Right atrium auricular region (tissue), 2 donors: ENCODE results near the gene TSPAN31. TPM values are rescaled to one million over a fixed set of nuclear protein-coding genes. Genes with fewer than 3 reads are reported as not detected.

Source experiments
- DNase-seq: peaks from one replicate; pipeline ENCODE4 v3.0.0-alpha.2; 2019; ENCODE audit warnings: low spot score
- H3K27ac ChIP-seq, 2 donors: fragments of 200-600 bp; sonication (generic); 1 replicate in 1 of 2; 2 replicates in 1 of 2; pipeline ENCODE4 v1.5.1; 2016 to 2019
- H3K27me3 ChIP-seq, 2 donors: fragments of 200-600 bp; sonication (generic); one replicate each; pipeline versions ENCODE4 v1.5.1 to v1.6.0; 2017 to 2019
- H3K36me3 ChIP-seq: fragments of 200-600 bp; sonication (generic); one replicate; pipeline ENCODE4 v1.5.1; 2016
- H3K4me1 ChIP-seq, 2 donors: fragments of 200-600 bp; sonication (generic); one replicate each; pipeline versions ENCODE4 v1.5.1 to v1.6.0; 2017 to 2019
- H3K4me3 ChIP-seq, 2 donors: fragments of 200-600 bp; sonication (generic); 1 replicate in 1 of 2; 2 replicates in 1 of 2; pipeline ENCODE4 v1.5.1; 2017 to 2019; ENCODE audit warnings: mild to moderate bottlenecking in 1 of 2, moderate library complexity in 1 of 2
- H3K9me3 ChIP-seq, 2 donors: fragments of 200-600 bp; sonication (generic); one replicate each; pipeline ENCODE4 v1.5.1; 2019
- total RNA-seq, 2 donors: library from RNA; depleted of rRNA; stranded (reverse); fragments of >200 nt; gene quantifications; one replicate each; pipeline ENCODE4 v1.1.0, GENCODE V29; 2016
- TF ChIP-seq, protein P1 (sequence below), 2 donors: fragments of 200-600 bp; sonication (generic); IDR thresholded peaks; one replicate each; pipeline ENCODE4 v1.5.1; 2019; ENCODE audit warnings: antibody characterized with exemption in 2 of 2

Gene TSPAN31
- total RNA-seq, 2 donors from 2014 or later, result 50.3 to 59.6 TPM

DNA sequence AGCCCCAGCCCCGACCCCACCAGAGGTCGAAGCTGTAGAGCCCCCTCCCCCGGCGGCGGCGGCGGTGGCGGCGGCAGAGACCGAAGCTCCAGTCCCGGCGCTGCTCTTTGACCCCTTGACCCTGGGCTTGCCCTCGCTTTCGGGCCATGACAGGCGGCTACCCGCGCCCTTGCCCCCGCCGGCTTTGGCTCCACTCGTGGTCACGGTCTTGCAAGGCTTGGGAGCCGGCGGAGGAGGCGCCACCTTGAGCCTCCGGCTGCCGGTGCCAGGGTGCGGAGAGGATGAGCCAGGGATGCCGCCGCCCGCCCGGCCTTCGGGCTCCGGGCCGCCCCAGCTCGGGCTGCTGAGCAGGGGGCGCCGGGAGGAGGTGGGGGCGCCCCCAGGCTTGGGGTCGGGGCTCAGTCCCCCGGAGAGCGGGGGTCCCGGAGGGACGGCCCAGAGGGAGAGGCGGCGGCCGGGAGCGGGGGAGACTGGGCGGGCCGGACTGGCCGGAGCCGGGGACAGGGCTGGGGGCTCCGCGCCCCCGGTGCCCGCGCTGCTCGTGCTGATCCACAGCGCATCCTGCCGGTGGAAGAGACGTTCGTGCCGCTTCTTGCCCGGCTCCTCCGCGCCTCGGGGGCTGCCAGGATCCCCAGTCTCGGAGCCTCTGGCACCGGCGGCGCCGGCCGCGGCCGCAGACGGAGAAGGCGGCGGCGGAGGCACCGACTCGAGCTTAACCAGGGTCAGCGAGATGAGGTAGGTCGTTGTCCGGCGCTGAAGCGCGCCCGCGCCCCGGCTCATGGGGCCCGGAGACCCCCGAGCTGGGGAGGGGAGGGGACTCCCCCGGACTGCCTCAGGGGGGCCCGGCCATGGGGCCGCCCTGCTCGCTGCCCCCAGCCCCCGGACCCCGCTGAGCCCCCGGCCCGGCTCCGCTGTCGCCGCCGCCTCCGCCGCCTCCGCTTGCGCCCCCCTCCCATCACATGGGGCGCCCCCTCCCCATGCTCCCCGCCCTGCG lies 7.1 kb upstream of the TSPAN31 start:
- peaks cover 0 to 41% of the 10 kb centered on the region in 2 donors for H3K4me1 ChIP-seq
- DNase-seq, result no peak
- no peaks in the 10 kb centered on the region for H3K9me3 ChIP-seq
- TF ChIP-seq, protein P1, sequence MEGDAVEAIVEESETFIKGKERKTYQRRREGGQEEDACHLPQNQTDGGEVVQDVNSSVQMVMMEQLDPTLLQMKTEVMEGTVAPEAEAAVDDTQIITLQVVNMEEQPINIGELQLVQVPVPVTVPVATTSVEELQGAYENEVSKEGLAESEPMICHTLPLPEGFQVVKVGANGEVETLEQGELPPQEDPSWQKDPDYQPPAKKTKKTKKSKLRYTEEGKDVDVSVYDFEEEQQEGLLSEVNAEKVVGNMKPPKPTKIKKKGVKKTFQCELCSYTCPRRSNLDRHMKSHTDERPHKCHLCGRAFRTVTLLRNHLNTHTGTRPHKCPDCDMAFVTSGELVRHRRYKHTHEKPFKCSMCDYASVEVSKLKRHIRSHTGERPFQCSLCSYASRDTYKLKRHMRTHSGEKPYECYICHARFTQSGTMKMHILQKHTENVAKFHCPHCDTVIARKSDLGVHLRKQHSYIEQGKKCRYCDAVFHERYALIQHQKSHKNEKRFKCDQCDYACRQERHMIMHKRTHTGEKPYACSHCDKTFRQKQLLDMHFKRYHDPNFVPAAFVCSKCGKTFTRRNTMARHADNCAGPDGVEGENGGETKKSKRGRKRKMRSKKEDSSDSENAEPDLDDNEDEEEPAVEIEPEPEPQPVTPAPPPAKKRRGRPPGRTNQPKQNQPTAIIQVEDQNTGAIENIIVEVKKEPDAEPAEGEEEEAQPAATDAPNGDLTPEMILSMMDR (IDR thresholded peaks at IDR 0.05), result peak in 1 of 2 donors; percentile 49
- peak overlapping the region; percentile 34 to 49 for H3K4me3 ChIP-seq
- H3K27me3 ChIP-seq, result peaks cover 16 to 29% of the 10 kb centered on the region in 2 donors
- peak overlapping the region; percentile 23 to 33 for H3K27ac ChIP-seq
- no peaks in the 10 kb centered on the region for H3K36me3 ChIP-seq

DNA sequence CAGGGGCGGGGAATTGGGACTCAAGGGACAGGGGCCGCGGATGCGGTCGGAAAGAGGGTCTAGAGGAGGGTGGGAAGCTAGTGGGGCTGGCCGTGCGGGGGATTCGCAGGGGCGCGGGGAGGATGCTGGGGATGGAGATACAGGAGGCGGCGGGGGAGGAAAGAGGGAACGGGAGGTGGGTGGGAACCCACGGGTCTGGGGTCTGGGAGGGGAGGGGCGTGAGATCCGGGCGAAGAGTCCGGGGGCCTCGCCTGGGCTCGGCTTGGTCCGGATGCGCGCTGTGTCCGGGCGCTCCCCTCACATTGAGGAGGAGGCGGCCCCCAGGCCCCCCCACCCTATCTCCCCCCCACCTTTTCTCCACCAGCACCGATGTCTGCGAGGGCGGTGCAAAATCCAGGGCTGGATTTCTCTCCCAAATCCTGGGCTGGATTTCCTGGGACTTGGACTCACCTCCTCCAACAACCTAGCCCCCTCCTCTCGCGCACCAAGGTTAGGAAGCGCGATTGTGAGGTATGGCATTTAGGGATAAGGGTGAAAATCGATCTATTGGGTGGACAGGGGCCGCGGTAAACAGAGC lies 6.1 kb upstream of the TSPAN31 start, which contains the start of gene AGAP2:
Gene AGAP2, minus strand, starts transcription at position 82 of the 577 bp plus-strand sequence. CDS start 496 bp downstream, outside the sequence.
- TF ChIP-seq, protein P1 (IDR thresholded peaks at IDR 0.05), result no peak
- Histone ChIP-seq H3K9me3 (no peaks in the 10 kb centered on the region), H3K4me3 (peak within 1 kb of the TSS; percentile 34 to 49), H3K4me1 (peaks cover 0 to 41% of the 10 kb centered on the region in 2 donors), H3K27ac (peak within 1 kb of the TSS; percentile 23 to 33), H3K27me3 (peaks cover 16 to 29% of the 10 kb centered on the region in 2 donors), H3K36me3 (no peaks in the 10 kb centered on the region)
- DNase-seq, result no peak

DNA sequence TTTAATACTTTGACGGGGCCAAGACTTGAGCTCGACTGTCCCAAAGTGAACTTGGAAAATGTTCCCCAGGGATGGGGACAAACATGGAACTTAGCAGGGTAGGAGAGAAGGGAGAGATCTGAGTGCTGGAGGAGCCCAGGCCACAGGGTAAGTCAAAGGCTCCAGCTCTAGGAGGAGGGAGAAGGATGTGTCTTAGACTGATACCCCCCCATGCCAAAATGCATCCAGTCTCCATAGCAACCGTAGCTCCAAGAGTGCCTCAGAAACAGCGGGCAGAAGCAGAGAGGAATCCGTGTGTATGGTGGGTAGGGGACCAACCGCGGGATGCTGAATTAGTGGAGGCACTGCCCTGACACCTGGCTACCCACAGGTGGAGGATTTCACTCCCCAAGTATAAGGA lies 5.5 kb upstream of the TSPAN31 start:
- H3K4me1 ChIP-seq, result peaks cover 0 to 47% of the 10 kb centered on the region in 2 donors
- no peak overlapping the region for H3K27ac ChIP-seq
- peaks cover 16 to 29% of the 10 kb centered on the region in 2 donors for H3K27me3 ChIP-seq
- TF ChIP-seq, protein P1 (IDR thresholded peaks at IDR 0.05), result no peak
- no peaks in the 10 kb centered on the region for H3K36me3 ChIP-seq
- DNase-seq, result no peak
- no peaks in the 10 kb centered on the region for H3K9me3 ChIP-seq
- H3K4me3 ChIP-seq, result no peak overlapping the region

GRCh38 chr12:57739914-57740538 lies 4.8 kb upstream of the TSPAN31 start:
- Histone ChIP-seq H3K27ac (no peak overlapping the region), H3K36me3 (no peaks in the 10 kb centered on the region), H3K9me3 (no peaks in the 10 kb centered on the region), H3K4me1 (peaks cover 0 to 48% of the 10 kb centered on the region in 2 donors), H3K4me3 (no peak overlapping the region), H3K27me3 (peaks cover 16 to 29% of the 10 kb centered on the region in 2 donors)
- TF ChIP-seq, protein P1 (IDR thresholded peaks at IDR 0.05), result no peak
- DNase-seq, result no peak

DNA sequence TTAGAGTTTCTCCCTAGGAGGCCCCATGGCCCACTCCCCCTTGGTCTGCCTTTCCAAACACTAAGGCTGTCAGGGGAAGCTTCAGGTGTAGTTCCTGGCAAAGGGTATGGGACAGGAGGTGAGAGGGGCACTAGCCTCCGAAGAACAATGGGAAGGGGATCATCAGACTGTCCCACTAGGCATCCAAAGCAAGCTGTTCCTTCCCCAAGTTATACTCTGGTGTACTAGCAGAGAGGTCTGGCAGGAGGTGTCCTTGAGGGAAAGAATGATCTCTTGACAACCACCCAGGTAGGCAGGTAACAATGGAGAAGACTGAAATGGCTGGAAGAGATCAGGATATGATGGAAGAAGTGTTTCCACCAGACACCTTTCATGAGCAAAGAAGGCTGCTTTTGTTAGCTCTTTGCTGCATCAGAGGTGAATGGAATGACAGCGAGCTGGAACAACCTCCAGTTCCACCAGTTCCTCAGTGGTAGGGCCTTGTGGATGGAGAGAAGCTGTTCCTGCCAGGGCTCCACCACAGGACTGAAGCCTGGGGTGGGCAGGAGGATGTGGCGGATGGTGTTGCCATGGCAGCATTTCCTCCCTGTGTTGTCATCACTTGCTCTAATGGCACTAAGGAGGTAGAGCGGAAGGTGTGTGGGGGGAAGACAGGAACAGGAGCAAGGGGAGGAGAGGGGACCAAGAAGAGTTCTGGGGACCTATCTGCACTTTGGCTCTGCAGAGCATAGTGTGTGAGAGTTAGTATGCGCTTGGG lies 4.0 kb upstream of the TSPAN31 start:
- Histone ChIP-seq H3K27ac (no peak overlapping the region), H3K4me1 (peaks cover 0 to 46% of the 10 kb centered on the region in 2 donors), H3K4me3 (no peak overlapping the region), H3K27me3 (peaks cover 11 to 29% of the 10 kb centered on the region in 2 donors), H3K9me3 (no peaks in the 10 kb centered on the region), H3K36me3 (no peaks in the 10 kb centered on the region)
- TF ChIP-seq, protein P1 (IDR thresholded peaks at IDR 0.05), result no peak
- DNase-seq, result no peak
